GM12872 (cell line): ENCODE measurements around the gene RAB35.

Experiments
- CTCF ChIP-seq: IDR thresholded peaks from 3 replicates; pipeline ENCODE4 v1.5.1; 2011; ENCODE audit warnings: low read depth, mild to moderate bottlenecking, low read length, moderate library complexity; ENCODE audit not compliant: insufficient read depth

The RAB35 gene

GRCh38 chr12:120079411-120080400 is 36.8 kb downstream of the RAB35 start:
- TF ChIP-seq CTCF = no peak

GRCh38 chr12:120078868-120079267 is 37.7 kb downstream of the RAB35 start:
- no peak for TF ChIP-seq CTCF

GRCh38 chr12:120077260-120077659 is 39.3 kb downstream of the RAB35 start:
- TF ChIP-seq CTCF = no peak

GRCh38 chr12:120076651-120077050 is 39.9 kb downstream of the RAB35 start:
- TF ChIP-seq CTCF = no peak

- no peak for TF ChIP-seq CTCF
Measured at GRCh38 chr12:120075034-120075616, 41.4 kb downstream of the RAB35 start.

GRCh38 chr12:120072472-120073249 is 43.9 kb downstream of the RAB35 start:
- no peak for TF ChIP-seq CTCF

- TF ChIP-seq CTCF = no peak
Measured at GRCh38 chr12:120071493-120072020, 45.0 kb downstream of the RAB35 start.
